Neural progenitor cell (in vitro differentiated cells): Measurements from ENCODE around the gene GOLGA5. TPM values are rescaled to one million over a fixed set of nuclear protein-coding genes. Genes with fewer than 3 reads are reported as not detected.
A peak's percentile ranks its signal among the peaks of the same experiment; 100 is the strongest.
"Not testable (repeated sequence)": the region's sequence is repeated elsewhere in the genome, so short reads cannot be mapped to it uniquely, and the experiment has no call there.

Experiments used
- DNase-seq: peaks from one replicate; pipeline ENCODE4 v3.0.0-alpha.2; 2016; ENCODE audit warnings: low spot score
- H2AFZ ChIP-seq: fragments of 200-600 bp; sonication (generic); replicated peaks from 2 replicates; pipeline ENCODE4 v1.6.1; 2016; ENCODE audit warnings: antibody characterized with exemption
- H3F3A ChIP-seq: fragments of 200-600 bp; sonication (generic); 2 replicates; pipeline ENCODE4 v1.6.1; 2016; ENCODE audit warnings: antibody characterized with exemption, low read depth
- H3K27ac ChIP-seq: fragments of 200-600 bp; sonication (generic); 2 replicates; pipeline ENCODE4 v1.5.1; 2016; ENCODE audit warnings: mild to moderate bottlenecking
- H3K27me3 ChIP-seq: fragments of 200-600 bp; sonication (generic); 2 replicates; pipeline ENCODE4 v1.6.1; 2016; ENCODE audit warnings: mild to moderate bottlenecking, moderate library complexity
- H3K36me3 ChIP-seq: fragments of 200-600 bp; sonication (generic); 2 replicates; pipeline ENCODE4 v1.5.1; 2016
- H3K4me1 ChIP-seq: fragments of 200-600 bp; sonication (generic); 2 replicates; pipeline ENCODE4 v1.6.1; 2016; ENCODE audit warnings: mixed run types
- H3K4me2 ChIP-seq: fragments of 200-600 bp; sonication (generic); 2 replicates; pipeline ENCODE4 v1.6.1; 2016
- H3K4me3 ChIP-seq: fragments of 200-600 bp; sonication (generic); 2 replicates; pipeline ENCODE4 v1.5.1; 2016
- H3K79me2 ChIP-seq: fragments of 200-600 bp; sonication (generic); 2 replicates; pipeline ENCODE4 v1.6.1; 2016; ENCODE audit warnings: low read depth
- H3K9ac ChIP-seq: fragments of 200-600 bp; sonication (generic); 2 replicates; pipeline ENCODE4 v1.6.1; 2016
- H3K9me3 ChIP-seq: fragments of 200-600 bp; sonication (generic); 2 replicates; pipeline ENCODE4 v1.5.1; 2016; ENCODE audit warnings: low read depth
- H4K20me1 ChIP-seq: fragments of 200-600 bp; sonication (generic); 2 replicates; pipeline ENCODE4 v1.6.1; 2016; ENCODE audit warnings: low read depth
- H3K27ac Mint-ChIP-seq: 3 replicates; pipeline ENCODE4 v1.8.0; 2021; ENCODE audit warnings: mixed read lengths
- H3K27me3 Mint-ChIP-seq: 2 replicates; pipeline ENCODE4 v1.8.0; 2022; ENCODE audit warnings: low read depth, mild to moderate bottlenecking, inconsistent platforms, moderate library complexity, mixed read lengths; ENCODE audit not compliant: insufficient read depth
- H3K36me3 Mint-ChIP-seq: 3 replicates; pipeline ENCODE4 v1.8.0; 2021; ENCODE audit warnings: mixed read lengths
- H3K4me1 Mint-ChIP-seq: 3 replicates; pipeline ENCODE4 v1.8.0; 2021; ENCODE audit warnings: mixed read lengths
- H3K4me3 Mint-ChIP-seq: 3 replicates; pipeline ENCODE4 v1.8.0; 2021; ENCODE audit warnings: mild to moderate bottlenecking, moderate library complexity, mixed read lengths
- H3K9me3 Mint-ChIP-seq: 3 replicates; pipeline ENCODE4 v1.8.0; 2020; ENCODE audit warnings: mixed read lengths
- CTCF ChIP-seq: fragments of 200-600 bp; sonication (generic); IDR thresholded peaks from 2 replicates; pipeline ENCODE4 v1.5.1; 2017; ENCODE audit warnings: antibody characterized with exemption, mild to moderate bottlenecking
- EZH2 ChIP-seq: fragments of 200-600 bp; sonication (generic); IDR thresholded peaks from 2 replicates; pipeline ENCODE4 v1.6.1; 2017; ENCODE audit warnings: antibody characterized with exemption, mild to moderate bottlenecking, moderate library complexity
- EZH2phosphoT487 ChIP-seq: fragments of 200-600 bp; sonication (generic); IDR thresholded peaks from 2 replicates; pipeline ENCODE4 v1.6.1; 2017; ENCODE audit warnings: antibody characterized with exemption
- total RNA-seq: library from RNA; depleted of rRNA; stranded (reverse); fragments of >200 nt; gene quantifications from 2 replicates; pipeline ENCODE4 v1.2.3, GENCODE V29; 2015; ENCODE audit warnings: low replicate concordance

GOLGA5 gene
- total RNA-seq, 1 donor from 2014 or later = 34.2 TPM

DNA sequence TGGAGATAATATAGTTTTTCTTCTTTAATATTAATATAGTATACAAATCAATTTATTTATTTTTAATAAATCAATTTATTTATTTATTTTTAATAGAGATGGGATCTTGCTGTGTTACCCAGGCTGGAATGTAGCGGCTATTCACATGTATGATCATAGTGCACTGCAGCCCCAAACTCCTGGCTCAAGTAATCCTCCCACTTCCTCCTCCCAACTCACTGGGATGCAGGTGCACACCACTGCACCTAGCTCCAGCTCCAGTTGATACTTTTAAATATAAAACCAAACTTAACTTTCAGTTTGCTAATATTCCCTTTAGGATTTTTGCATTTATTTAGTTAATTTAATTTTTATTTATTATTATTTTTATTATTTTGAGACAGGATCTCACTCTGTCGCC is 8.6 kb downstream of the GOLGA5 start:
- H3K27me3 Mint-ChIP-seq = no peaks in the 10 kb centered on the region
- peaks cover 44% of the 10 kb centered on the region for H3K79me2 ChIP-seq

GRCh38 chr14:92813201-92813600 is 19.1 kb downstream of the GOLGA5 start:
- H3K27ac Mint-ChIP-seq = no peak overlapping the region
- H3K36me3 ChIP-seq = peaks cover 9% of the 10 kb centered on the region

More for the DNA sequence above, 8.6 kb downstream of the GOLGA5 start:
- H3K4me2 ChIP-seq = no peak overlapping the region
- no peaks in the 10 kb centered on the region for H3K36me3 ChIP-seq
- H2AFZ ChIP-seq = no peak overlapping the region
- Mint-ChIP-seq H3K4me3 (no peak overlapping the region), H3K9me3 (no peaks in the 10 kb centered on the region), H3K4me1 (peaks cover 2% of the 10 kb centered on the region), H3K36me3 (peaks cover 15% of the 10 kb centered on the region), H3K27ac (no peak overlapping the region)
- no peaks in the 10 kb centered on the region for H3K4me1 ChIP-seq
- H4K20me1 ChIP-seq = peaks cover 14% of the 10 kb centered on the region
- H3K4me3 ChIP-seq = no peak overlapping the region
- no peak for DNase-seq
- TF ChIP-seq EZH2phosphoT487 = no peak
- no peak for TF ChIP-seq CTCF
- no peak for TF ChIP-seq EZH2
- H3K9me3 ChIP-seq = no peaks in the 10 kb centered on the region
- H3K27ac ChIP-seq = no peak overlapping the region
- no peak overlapping the region for H3K9ac ChIP-seq
- no peaks in the 10 kb centered on the region for H3F3A ChIP-seq
- H3K27me3 ChIP-seq = no peaks in the 10 kb centered on the region

DNA sequence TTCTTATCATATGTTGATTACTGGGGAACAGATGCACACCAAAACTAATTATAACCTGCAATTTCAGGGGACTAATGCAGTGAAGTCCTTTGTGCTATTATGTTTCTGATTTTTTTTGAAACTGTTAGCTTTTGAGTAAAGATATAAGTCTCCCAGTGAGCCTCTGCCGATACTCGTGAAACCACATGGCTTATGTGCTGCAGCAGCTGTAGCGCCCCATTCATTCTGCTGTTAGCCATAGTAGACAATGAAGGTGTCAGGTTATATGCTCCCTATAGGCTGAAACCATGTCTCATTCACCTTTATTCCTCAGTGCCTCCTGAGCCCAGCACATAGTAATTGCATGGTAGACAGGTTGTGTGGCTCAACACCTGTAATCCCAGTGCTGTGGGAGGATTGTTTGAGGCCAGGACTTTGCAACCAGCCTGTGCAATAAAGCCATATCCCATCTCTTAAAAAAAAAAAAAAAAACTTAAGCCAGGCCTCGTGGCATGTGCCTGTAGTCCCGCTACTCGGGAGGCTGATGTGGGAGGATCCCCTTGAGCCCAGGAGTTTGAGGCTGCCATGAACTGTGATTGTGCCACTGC is 25.0 kb downstream of the GOLGA5 start:
- Histone ChIP-seq H3K4me3 (no peak overlapping the region), H2AFZ (no peak overlapping the region), H3K9ac (no peak overlapping the region), H4K20me1 (no peaks in the 10 kb centered on the region), H3K27ac (no peak overlapping the region), H3F3A (no peaks in the 10 kb centered on the region), H3K4me2 (no peak overlapping the region), H3K4me1 (no peaks in the 10 kb centered on the region), H3K27me3 (no peaks in the 10 kb centered on the region), H3K36me3 (peaks cover 2% of the 10 kb centered on the region), H3K79me2 (no peaks in the 10 kb centered on the region), H3K9me3 (no peaks in the 10 kb centered on the region)
- no peak for TF ChIP-seq EZH2phosphoT487
- no peak for TF ChIP-seq CTCF
- no peak for TF ChIP-seq EZH2
- peak; percentile 5 for DNase-seq
- Mint-ChIP-seq H3K4me1 (no peaks in the 10 kb centered on the region), H3K4me3 (no peak overlapping the region), H3K27ac (no peak overlapping the region), H3K9me3 (no peaks in the 10 kb centered on the region), H3K36me3 (peaks cover 14% of the 10 kb centered on the region), H3K27me3 (no peaks in the 10 kb centered on the region)

More at GRCh38 chr14:92813201-92813600, 19.1 kb downstream of the GOLGA5 start:
- no peaks in the 10 kb centered on the region for H3K9me3 Mint-ChIP-seq
- Histone ChIP-seq H4K20me1 (no peaks in the 10 kb centered on the region), H3K27me3 (no peaks in the 10 kb centered on the region), H3K9me3 (no peaks in the 10 kb centered on the region), H3K9ac (no peak overlapping the region), H3F3A (no peaks in the 10 kb centered on the region), H3K4me3 (no peak overlapping the region), H3K4me2 (no peak overlapping the region), H2AFZ (no peak overlapping the region), H3K4me1 (no peaks in the 10 kb centered on the region), H3K27ac (no peak overlapping the region), H3K79me2 (no peaks in the 10 kb centered on the region)
- no peak for DNase-seq
- no peaks in the 10 kb centered on the region for H3K27me3 Mint-ChIP-seq
- no peaks in the 10 kb centered on the region for H3K4me1 Mint-ChIP-seq
- H3K36me3 Mint-ChIP-seq = peaks cover 9% of the 10 kb centered on the region
- no peak overlapping the region for H3K4me3 Mint-ChIP-seq
- no peak for TF ChIP-seq EZH2
- TF ChIP-seq CTCF = no peak
- TF ChIP-seq EZH2phosphoT487 = no peak

GRCh38 chr14:92819680-92820535 is 25.8 kb downstream of the GOLGA5 start:
- not testable (repeated sequence) for H3K4me3 ChIP-seq, H3K9ac ChIP-seq, H3K27ac Mint-ChIP-seq, H3K4me2 ChIP-seq, H3K4me3 Mint-ChIP-seq, H3K4me1 ChIP-seq, H3K27me3 ChIP-seq, H4K20me1 ChIP-seq, H3K27ac ChIP-seq, H3F3A ChIP-seq, H3K79me2 ChIP-seq, H3K27me3 Mint-ChIP-seq, H3K9me3 Mint-ChIP-seq, H2AFZ ChIP-seq, H3K9me3 ChIP-seq, H3K36me3 ChIP-seq, H3K4me1 Mint-ChIP-seq, DNase-seq
- H3K36me3 Mint-ChIP-seq = peaks cover 19% of the 10 kb centered on the region

GRCh38 chr14:92820536-92820840 is 26.4 kb downstream of the GOLGA5 start:
- H3K4me1 Mint-ChIP-seq, H3F3A ChIP-seq, H3K4me3 ChIP-seq, H3K79me2 ChIP-seq, H3K27ac ChIP-seq, H3K4me3 Mint-ChIP-seq, H3K36me3 ChIP-seq, H2AFZ ChIP-seq, H3K27me3 ChIP-seq, H3K27ac Mint-ChIP-seq, H3K9me3 ChIP-seq, H4K20me1 ChIP-seq, H3K9me3 Mint-ChIP-seq, H3K9ac ChIP-seq, H3K4me2 ChIP-seq, H3K4me1 ChIP-seq, H3K27me3 Mint-ChIP-seq, DNase-seq: not testable (repeated sequence)
- peaks cover 15% of the 10 kb centered on the region for H3K36me3 Mint-ChIP-seq
